Retinal pigment epithelial cell (primary cell): ENCODE results near the gene STARD9.

Experiments
- DNase-seq: peaks from one replicate; pipeline ENCODE4 v3.0.0-alpha.2; 2010; ENCODE audit warnings: low read depth
- H3K4me3 ChIP-seq: 2 replicates; pipeline ENCODE4 v1.5.1; 2011; ENCODE audit warnings: mild to moderate bottlenecking, low read length, control low read depth, moderate library complexity
- TF ChIP-seq, protein P1 (sequence below): conservative IDR thresholded peaks from 2 replicates; pipeline ENCODE4 v1.5.1; 2011; ENCODE audit warnings: low read depth, low read length, control low read depth, inconsistent platforms

Gene STARD9

DNA sequence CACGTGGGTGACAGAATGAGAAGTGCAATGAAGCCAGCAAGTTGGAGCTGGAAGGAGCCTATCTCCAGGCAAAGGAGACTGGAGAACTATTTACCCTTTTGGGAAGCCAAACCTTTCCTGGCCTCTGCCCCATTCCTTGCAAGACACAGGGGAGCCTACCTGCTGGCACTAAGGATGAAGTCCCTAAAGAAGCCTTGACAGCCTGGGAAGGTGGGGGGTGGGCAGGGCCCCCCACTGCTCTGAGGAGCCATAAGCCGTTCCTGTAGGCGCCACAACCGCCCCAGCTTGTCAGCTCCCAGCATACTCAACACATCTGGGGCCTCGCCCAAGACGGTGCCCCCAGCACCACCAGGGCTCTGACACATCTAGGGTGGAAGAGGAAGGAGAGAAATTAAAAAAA lies 156.1 kb downstream of the STARD9 start:
- TF ChIP-seq, protein P1, sequence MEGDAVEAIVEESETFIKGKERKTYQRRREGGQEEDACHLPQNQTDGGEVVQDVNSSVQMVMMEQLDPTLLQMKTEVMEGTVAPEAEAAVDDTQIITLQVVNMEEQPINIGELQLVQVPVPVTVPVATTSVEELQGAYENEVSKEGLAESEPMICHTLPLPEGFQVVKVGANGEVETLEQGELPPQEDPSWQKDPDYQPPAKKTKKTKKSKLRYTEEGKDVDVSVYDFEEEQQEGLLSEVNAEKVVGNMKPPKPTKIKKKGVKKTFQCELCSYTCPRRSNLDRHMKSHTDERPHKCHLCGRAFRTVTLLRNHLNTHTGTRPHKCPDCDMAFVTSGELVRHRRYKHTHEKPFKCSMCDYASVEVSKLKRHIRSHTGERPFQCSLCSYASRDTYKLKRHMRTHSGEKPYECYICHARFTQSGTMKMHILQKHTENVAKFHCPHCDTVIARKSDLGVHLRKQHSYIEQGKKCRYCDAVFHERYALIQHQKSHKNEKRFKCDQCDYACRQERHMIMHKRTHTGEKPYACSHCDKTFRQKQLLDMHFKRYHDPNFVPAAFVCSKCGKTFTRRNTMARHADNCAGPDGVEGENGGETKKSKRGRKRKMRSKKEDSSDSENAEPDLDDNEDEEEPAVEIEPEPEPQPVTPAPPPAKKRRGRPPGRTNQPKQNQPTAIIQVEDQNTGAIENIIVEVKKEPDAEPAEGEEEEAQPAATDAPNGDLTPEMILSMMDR: no peak
- H3K4me3 ChIP-seq: no peak overlapping the region
- no peak for DNase-seq

DNA sequence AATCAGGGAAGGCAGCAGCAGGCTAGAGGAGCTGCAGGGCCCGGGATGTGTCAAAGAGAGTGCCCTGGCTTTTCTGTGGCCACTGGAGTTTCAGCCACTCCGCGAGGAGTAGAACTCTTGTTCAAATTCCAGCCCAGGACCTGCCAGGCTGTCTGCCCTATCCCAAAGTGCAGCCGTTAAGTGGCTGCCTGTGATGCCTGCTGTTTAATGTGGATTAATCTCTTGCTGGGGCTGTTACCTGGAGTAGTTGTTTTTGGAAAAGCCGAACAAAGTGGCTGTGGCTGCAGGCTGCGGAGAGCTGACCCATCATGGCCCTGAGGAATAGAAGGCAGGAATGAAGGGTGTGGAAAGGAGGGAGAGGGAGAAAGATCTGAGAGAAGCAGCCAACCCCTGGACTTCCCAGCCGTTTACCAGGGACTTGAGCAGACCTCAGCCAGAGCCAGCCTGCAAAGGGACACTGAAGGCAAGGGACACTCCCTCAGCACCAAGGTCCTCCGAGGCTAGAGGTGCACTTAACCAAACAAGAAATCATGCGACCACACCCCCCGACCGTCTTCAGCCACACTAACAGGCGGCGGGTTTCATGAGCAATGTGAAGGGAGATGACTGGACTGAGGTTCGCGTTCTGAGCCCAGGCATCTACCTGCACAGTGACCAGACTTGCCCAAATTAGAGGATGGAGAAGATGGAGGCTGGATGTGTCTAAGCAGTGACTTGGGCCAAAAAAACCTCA lies 156.9 kb downstream of the STARD9 start:
- no peak overlapping the region for H3K4me3 ChIP-seq
- DNase-seq: no peak
- TF ChIP-seq, protein P1: no peak

DNA sequence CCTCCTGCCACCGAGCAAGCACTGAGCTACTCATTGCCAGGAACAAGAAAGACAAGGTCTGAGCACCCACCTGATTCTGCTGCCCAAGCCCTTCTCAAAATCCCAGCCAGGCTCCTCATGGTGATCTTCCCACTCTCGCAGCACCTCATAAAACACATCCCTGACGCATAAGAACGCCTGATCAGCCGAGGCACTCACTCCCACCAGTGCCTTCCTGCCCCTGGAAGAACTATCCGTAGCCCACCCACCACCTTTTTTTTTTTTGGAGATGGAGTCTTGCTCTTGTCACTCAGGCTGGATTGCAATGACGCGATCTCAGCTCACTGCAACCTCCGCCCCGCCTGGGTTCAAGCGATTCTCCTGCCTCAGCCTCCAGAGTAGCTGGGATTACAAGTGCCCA lies 157.6 kb downstream of the STARD9 start:
- TF ChIP-seq, protein P1: no peak
- no peak overlapping the region for H3K4me3 ChIP-seq
- DNase-seq: no peak

DNA sequence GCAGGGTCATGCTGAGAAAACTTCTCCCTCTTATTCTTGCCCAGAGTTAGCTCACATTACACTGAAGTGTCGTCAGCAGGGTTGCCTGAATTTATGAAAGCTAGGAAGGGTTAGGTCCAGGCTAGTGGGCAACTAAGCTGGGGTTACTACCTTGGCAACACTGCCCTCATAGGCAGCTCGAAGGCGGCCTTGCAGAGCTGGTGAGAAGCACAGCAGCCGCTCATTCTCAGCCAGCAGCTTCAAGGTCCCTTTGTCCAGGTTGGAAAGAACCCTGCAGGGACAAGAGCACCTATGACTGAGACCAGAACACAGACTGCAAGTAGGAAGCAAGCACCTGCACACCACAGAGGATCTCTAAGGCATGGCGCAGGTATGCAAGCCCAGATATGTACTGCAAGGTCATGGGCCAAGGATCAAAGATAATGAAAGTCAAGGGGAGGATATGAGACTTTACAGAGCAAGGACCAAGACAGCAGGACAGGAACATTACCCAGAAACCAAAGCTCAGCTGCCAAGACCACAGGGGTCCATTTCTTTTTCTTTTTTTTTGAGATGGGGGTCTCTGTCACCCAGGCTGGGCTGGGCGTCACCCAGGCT lies 158.8 kb downstream of the STARD9 start:
- no peak for DNase-seq
- no peak overlapping the region for H3K4me3 ChIP-seq
- TF ChIP-seq, protein P1: no peak

DNA sequence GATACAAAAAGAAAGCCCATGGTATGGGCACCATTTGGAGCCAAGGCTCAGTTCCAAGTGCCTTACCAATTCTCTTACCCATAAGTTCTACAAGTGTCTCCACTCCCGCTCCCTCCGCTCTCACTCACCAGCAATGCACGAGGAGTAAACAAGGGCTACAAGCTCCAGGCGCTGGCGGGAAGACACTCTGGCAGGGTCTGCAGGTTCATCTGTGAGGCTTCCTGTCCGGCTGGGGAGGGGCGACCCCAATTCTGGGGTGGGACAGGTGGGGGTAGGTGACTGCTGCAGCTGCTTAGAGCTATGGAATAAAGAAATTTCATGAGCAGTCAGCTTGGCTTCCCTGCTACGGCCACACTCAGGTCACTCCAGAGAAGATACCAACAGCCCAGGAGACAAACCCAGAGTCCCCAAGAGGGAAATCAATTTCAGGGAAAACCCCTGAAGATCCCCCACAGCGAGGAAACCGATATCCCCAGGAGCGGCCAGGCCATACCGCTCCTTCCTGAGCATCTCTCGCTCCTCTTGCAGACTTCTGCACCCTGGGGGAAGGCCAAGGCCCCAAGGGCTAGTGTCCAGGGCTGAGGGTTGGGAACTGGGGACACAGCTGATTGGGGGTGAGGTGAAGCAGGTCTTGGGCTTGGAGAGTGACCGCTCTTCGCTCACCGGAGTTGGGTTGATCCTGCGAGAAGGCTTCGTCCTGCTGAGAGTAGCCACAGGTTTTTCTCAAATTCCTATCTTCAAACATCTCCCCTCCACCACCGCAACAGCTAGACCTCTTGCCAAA lies 160.2 kb downstream of the STARD9 start:
- TF ChIP-seq, protein P1: no peak
- DNase-seq: no peak

DNA sequence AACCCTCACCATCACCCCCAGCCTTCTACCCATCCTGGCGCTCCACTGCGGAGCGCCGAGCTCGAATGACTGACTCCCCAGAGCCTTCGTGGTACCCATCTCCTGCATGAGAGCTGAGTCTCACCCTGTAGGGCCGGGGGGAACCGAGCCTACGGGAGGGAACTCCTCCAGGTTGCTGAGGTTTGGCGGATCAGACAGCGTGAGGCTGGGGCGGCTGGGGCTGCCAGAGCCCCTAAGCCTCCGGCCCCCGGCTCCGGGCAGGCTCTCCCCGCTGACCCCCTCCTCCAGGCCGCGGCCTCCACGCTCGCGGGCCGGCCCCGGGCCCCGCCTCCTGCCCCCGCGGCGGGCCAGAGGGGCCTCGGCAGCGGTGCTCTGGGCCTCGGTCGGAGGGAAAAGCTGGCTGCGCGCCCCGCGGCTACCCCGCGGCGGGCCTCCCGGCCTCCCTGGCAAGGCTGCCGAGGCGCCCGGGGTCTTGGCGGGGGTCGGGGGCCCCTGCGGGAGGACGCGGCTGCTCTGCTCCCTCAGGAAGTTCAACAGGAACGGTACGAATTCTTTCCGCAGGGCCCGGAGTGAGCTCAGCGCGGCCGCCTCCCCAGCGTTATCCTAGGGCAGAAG lies 160.9 kb downstream of the STARD9 start:
- no peak for DNase-seq
- TF ChIP-seq, protein P1: no peak
- peak overlapping the region; percentile 80 for H3K4me3 ChIP-seq

More for the DNA sequence above, 160.2 kb downstream of the STARD9 start:
- peak overlapping the region; percentile 80 for H3K4me3 ChIP-seq
